ENCODE results near the gene ERMN. TPM values are rescaled to one million over a fixed set of nuclear protein-coding genes. Genes with fewer than 3 reads are reported as not detected.

The ERMN gene
- total RNA-seq, 4 donors from 2014 or later, result 0.39 to 1.2 (median 1.1) TPM

- Histone ChIP-seq H3K36me3 (no peaks in the 10 kb centered on the region), H3K27me3 (no peaks in the 10 kb centered on the region), H3K9me3 (peaks cover 0 to 9% (median 0%) of the 10 kb centered on the region in 4 donors), H3K4me1 (no peaks in the 10 kb centered on the region), H3K27ac (no peak overlapping the region), H3K4me3 (no peak overlapping the region)
- no peak for DNase-seq (ENCODE audit: low spot score in 2 of 2)
- TF ChIP-seq CTCF (IDR thresholded peaks at IDR 0.05), result no peak
- 64 to 65% methylated on average over 2 of the region's 2 CpGs for WGBS, 2 donors
Observed at GRCh38 chr2:157363612-157364101, 38.0 kb upstream of the ERMN start.

- no peak overlapping the region for H3K27ac ChIP-seq
- TF ChIP-seq POLR2A (IDR thresholded peaks at IDR 0.05) (no peak), CTCF (IDR thresholded peaks at IDR 0.05) (no peak), EP300 (IDR thresholded peaks at IDR 0.05) (no peak)
- H3K4me3 ChIP-seq, result no peak overlapping the region
- no peaks in the 10 kb centered on the region for H3K4me1 ChIP-seq
- 95% methylated on average over 2 of the region's 2 CpGs for WGBS, 2 donors
- H3K9me3 ChIP-seq, result peaks cover 0 to 9% (median 0%) of the 10 kb centered on the region in 4 donors
- H3K27me3 ChIP-seq, result no peaks in the 10 kb centered on the region
- DNase-seq (ENCODE audit: low spot score in 2 of 2), result no peak
- H3K36me3 ChIP-seq, result no peaks in the 10 kb centered on the region
Observed at GRCh38 chr2:157362627-157363026, 37.0 kb upstream of the ERMN start.

GRCh38 chr2:157361526-157361925 lies 35.9 kb upstream of the ERMN start:
- no peak for DNase-seq (ENCODE audit: low spot score in 2 of 2)
- no peak overlapping the region for H3K4me3 ChIP-seq
- H3K36me3 ChIP-seq, result no peaks in the 10 kb centered on the region
- TF ChIP-seq POLR2A (IDR thresholded peaks at IDR 0.05) (no peak), EP300 (IDR thresholded peaks at IDR 0.05) (no peak)
- peaks cover 0 to 9% (median 0%) of the 10 kb centered on the region in 4 donors for H3K9me3 ChIP-seq
- H3K4me1 ChIP-seq, result no peaks in the 10 kb centered on the region
- no peaks in the 10 kb centered on the region for H3K27me3 ChIP-seq
- no peak overlapping the region for H3K27ac ChIP-seq

GRCh38 chr2:157359628-157360027 lies 34.0 kb upstream of the ERMN start:
- Histone ChIP-seq H3K27ac (no peak overlapping the region), H3K4me1 (no peaks in the 10 kb centered on the region), H3K36me3 (no peaks in the 10 kb centered on the region), H3K27me3 (no peaks in the 10 kb centered on the region), H3K9me3 (peaks cover 0 to 9% (median 0%) of the 10 kb centered on the region in 4 donors), H3K4me3 (no peak overlapping the region)
- DNase-seq (ENCODE audit: low spot score in 2 of 2), result no peak
- 90 to 94% methylated on average over 2 of the region's 2 CpGs for WGBS, 2 donors
- TF ChIP-seq CTCF (IDR thresholded peaks at IDR 0.05), result no peak
- TF ChIP-seq POLR2A (IDR thresholded peaks at IDR 0.05), result no peak

GRCh38 chr2:157355618-157356017 lies 30.0 kb upstream of the ERMN start:
- Histone ChIP-seq H3K9me3 (no peaks in the 10 kb centered on the region), H3K4me3 (no peak overlapping the region), H3K36me3 (no peaks in the 10 kb centered on the region), H3K27me3 (no peaks in the 10 kb centered on the region), H3K27ac (no peak overlapping the region), H3K4me1 (no peaks in the 10 kb centered on the region)
- 45 to 68% methylated on average over 1 of the region's 1 CpG for WGBS, 2 donors
- DNase-seq (ENCODE audit: low spot score in 2 of 2), result no peak
- TF ChIP-seq EP300 (IDR thresholded peaks at IDR 0.05) (no peak), CTCF (IDR thresholded peaks at IDR 0.05) (no peak), POLR2A (IDR thresholded peaks at IDR 0.05) (no peak)

- no peak for DNase-seq (ENCODE audit: low spot score in 2 of 2)
- no peaks in the 10 kb centered on the region for H3K4me1 ChIP-seq
- no peak overlapping the region for H3K4me3 ChIP-seq
- WGBS, 2 donors, result 54 to 69% methylated on average over 1 of the region's 1 CpG
- TF ChIP-seq POLR2A (IDR thresholded peaks at IDR 0.05) (no peak), CTCF (IDR thresholded peaks at IDR 0.05) (no peak), EP300 (IDR thresholded peaks at IDR 0.05) (no peak)
- no peaks in the 10 kb centered on the region for H3K36me3 ChIP-seq
- H3K9me3 ChIP-seq, result peaks cover 0 to 2% (median 0%) of the 10 kb centered on the region in 4 donors
- H3K27ac ChIP-seq, result no peak overlapping the region
- H3K27me3 ChIP-seq, result no peaks in the 10 kb centered on the region
Observed at GRCh38 chr2:157349949-157350515, 24.4 kb upstream of the ERMN start.
